ENCODE results near the gene CD19.

CD19 gene

DNA sequence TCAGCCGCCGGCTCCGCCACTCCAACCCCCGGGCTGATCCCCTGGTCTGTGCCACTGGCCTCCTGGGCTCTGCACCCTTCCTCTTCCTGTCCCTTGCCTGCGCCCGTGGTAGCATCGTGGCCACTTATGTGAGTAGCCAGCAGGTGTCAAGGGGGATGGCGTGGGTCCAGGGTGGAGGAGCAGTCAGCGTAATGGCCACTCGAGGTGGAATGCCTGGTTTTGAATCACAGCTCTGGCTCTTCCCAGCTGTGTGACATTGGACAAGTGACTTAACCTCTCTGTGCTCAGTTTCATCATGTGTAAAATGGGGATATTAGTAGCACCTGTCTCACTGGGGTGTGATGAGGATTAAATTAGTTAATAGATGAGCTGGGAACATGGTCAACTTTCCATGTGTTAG is 50.6 kb downstream of the CD19 start:
- DNase-seq (ENCODE audit: low read depth in 2 of 2) = no peak

- no peak for DNase-seq (ENCODE audit: low read depth in 2 of 2)
These were observed 51.2 kb downstream of the CD19 start for GRCh38 chr16:28982949-28983348.

DNA sequence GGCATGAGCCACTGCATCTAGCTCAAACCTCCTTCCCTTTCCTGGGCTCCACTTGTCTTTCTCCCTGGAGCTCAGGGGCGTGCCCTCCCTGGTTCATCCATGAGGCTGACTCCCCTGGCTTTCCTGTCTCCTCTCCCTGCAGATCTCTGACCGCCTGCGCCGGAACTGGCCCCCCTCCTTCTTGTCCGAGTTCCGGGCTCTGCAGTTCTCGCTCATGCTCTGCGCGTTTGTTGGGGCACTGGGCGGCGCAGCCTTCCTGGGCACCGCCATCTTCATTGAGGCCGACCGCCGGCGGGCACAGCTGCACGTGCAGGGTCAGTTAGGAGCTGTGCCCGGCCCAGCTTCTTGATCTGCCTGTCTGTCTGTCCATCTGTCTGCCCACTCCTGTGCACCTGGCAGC is 51.9 kb downstream of the CD19 start:
- no peak for DNase-seq (ENCODE audit: low read depth in 2 of 2)

DNA sequence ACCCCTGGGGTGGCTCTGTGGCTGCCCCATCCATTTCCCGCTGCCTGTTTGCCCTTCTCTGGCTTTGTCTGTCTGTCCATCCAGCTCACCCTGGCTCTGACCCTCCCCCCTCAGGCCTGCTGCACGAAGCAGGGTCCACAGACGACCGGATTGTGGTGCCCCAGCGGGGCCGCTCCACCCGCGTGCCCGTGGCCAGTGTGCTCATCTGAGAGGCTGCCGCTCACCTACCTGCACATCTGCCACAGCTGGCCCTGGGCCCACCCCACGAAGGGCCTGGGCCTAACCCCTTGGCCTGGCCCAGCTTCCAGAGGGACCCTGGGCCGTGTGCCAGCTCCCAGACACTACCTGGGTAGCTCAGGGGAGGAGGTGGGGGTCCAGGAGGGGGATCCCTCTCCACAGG is 52.3 kb downstream of the CD19 start:
- DNase-seq (ENCODE audit: low read depth in 2 of 2) = no peak

DNA sequence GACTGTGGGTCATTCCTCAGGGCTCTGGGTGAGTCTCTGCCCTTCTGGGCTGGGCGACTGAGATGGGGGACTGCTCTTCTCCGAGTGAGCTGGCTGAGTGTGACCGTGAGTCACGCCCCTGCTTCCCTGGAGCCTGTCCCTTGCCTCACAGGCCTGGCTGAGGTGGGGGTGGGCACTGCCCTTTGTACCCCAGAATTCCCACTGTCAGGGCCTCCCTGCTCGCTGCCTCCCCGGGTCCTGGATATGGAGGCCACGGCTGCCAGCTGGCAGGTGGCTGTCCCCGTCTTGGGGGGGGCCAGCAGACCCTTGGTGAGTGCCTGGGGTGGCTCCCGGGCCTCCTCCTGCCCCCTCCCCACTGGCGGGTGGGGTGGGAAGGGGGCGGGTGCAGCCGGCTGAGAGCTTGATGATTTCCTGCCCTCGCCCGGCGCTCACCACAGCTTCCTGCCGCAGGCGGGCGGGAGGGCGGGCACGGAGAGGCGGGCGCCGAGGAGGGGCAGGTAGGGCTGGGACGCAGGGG is 52.9 kb downstream of the CD19 start, which contains the start of gene LAT:
Gene LAT, plus strand, starts transcription at position 434 of the 517 bp plus-strand sequence. CDS start 366 bp downstream, outside the sequence.
- peak; percentile 60 to 67 for DNase-seq (ENCODE audit: low read depth in 2 of 2)

DNA sequence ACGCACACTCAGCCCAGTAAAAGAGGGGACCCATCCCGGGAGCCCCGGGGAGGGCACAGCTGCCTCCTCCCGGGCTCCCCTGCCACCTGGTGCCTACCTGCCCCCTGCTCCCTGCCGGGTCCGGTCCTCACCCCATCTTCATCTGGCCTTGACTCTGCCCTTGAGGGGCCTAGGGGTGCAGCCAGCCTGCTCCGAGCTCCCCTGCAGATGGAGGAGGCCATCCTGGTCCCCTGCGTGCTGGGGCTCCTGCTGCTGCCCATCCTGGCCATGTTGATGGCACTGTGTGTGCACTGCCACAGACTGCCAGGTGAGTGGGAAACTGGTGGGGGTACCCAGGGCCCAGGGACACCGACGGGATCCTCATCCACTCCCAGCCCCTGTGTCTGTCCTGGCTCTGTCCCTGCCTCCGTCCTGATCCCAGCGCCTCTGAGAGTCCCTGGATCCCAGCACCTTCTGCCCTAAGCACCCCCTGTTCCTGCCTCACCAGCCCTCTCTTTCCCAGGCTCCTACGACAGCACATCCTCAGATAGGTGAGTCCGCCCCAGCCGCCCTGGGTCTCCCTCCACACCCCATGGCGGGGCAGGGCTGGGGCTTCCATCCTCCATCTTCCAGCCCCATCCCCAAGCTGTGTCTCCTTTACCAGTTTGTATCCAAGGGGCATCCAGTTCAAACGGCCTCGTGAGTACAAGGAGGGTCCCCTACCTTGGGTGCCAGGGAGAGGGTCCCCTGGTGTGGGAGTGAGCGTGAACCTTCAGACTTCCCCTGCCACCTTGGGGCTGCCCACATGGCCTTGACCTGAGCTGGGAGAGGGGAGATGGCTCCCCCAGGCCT is 53.7 kb downstream of the CD19 start:
- DNase-seq (ENCODE audit: low read depth in 2 of 2) = no peak

- DNase-seq (ENCODE audit: low read depth in 2 of 2) = no peak
These were observed 54.3 kb downstream of the CD19 start for GRCh38 chr16:28986046-28986445.

DNA sequence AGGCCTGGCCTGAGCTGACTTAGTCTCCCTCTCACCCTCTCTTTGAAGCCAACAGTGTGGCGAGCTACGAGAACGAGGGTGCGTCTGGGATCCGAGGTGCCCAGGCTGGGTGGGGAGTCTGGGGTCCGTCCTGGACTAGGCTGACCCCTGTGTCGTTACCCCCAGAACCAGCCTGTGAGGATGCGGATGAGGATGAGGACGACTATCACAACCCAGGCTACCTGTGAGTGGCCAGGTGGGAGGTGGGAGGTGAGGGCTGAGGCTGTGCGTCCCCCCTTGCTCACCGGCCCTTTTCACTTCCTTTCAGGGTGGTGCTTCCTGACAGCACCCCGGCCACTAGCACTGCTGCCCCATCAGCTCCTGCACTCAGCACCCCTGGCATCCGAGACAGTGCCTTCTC is 54.7 kb downstream of the CD19 start:
- no peak for DNase-seq (ENCODE audit: low read depth in 2 of 2)

GRCh38 chr16:28987170-28987853 is 55.5 kb downstream of the CD19 start:
- DNase-seq (ENCODE audit: low read depth in 2 of 2) = no peak

All from stimulated activated CD8-positive, alpha-beta memory T cell treated with anti-CD3 and anti-CD28 coated beads, Interleukin-2, amount 100 ng/mL, for 1 hour (primary cell).